Mesenteric fat pad (tissue), 1 donor: ENCODE measurements around the gene PACSIN2. TPM values are rescaled to one million over a fixed set of nuclear protein-coding genes. Genes with fewer than 3 reads are reported as not detected.
"Not testable (repeated sequence)": the region's sequence is repeated elsewhere in the genome, so short reads cannot be mapped to it uniquely, and the experiment has no call there.

Experiments used
- DNase-seq: peaks from one replicate; pipeline ENCODE4 v3.0.0-alpha.2; 2020; ENCODE audit warnings: low spot score
- total RNA-seq: library from RNA; stranded (reverse); fragmentation: NEBNext Ultra II Directional; extraction: Animal tissue kit (Norgen Biotek cat#: 25700); gene quantifications from one replicate; pipeline ENCODE4 v1.2.1, GENCODE V29; 2021
- donor health status: DM: yes; HTN: yes; CAD: no.

PACSIN2 gene
- total RNA-seq, 1 donor from 2014 or later, result 52.2 TPM

DNA sequence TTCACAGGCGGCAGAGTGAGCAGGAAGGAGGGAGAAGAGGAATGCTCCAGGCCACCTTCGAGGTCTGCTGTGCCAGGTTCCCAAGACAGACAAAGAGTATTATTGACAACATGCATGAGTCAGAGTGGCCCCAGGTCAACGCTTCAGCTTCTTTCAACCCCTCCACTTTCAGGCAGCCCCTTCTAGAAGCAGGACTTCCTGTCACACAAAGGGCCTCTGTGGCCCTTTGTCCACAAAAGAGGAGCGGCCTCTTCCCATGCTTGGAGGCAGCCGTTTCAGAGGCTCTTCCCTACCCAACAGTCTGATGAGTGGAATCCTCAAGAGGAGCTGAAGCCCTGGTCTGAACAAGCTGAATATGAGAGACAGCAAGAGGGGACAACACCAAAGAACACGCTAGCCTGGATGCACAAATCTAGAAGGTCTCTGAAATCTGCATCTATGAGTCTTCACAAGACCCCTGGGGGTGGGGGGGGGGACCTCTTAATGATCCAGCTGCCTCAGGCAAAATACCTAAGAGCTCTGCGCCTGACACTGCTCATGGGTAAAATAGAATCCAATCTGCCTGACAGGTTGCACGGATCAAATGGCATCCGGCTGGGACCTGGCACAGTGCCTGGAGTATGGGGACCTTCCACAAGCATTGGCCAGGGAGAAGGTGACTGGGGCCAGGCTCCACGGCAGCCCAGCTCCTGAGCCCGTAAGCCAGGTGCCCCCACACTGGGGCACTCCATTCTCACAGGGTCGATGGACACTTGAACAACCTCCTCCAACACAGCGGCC, 67.5 kb downstream of the PACSIN2 start:
- DNase-seq, result no peak

DNA sequence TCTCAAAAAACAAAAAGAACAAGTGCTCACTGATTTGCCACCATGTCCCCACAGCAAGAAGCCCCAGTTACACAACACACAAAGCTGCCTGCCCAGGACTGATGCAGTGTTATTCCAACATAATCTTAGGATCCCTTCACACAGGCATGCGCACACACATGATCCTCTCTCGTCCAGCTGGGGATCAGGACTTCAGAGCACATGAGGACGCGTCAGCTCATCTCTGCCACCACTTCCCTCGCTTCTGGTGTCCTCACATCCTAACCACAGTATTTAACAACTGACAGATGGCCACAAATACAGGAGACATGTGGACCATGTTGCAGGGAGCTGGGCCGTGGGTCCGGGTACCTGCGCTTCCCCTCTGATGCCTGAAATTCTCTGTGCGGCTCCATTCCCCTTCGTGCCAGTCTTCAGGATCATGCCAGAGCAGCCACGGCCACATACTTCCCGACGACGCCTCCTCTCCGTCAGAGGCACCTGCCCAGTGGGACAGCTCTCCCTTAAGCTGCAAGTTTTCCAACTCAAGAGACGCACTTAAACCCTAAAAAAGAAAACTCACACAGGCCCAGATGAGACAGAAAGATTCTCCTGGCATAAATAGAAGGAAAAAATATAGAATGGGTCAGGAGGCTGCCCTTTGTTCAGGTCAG, 68.3 kb downstream of the PACSIN2 start:
- no peak for DNase-seq

DNA sequence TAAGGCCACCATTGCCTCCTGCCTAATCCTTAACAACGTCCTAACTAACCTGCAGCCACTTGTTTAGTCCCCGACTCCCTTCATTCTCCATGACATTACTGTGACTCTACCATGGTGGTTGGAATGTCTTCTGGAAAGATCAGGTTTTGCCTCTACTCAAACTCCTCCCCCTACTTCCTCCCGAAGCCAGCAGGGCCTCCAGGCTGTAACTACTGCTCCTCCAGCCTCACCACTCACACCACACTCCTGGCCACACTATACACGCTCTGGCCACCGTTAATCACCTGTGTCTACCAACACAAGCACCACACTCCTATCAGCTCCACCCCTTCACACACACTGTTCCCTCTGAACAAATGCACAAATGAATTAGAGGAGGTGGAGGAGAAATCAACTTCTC, 69.2 kb downstream of the PACSIN2 start:
- DNase-seq, result no peak

- DNase-seq, result no peak
Measured at GRCh38 chr22:42945027-42945426, 69.9 kb downstream of the PACSIN2 start.

- DNase-seq, result no peak
Measured at GRCh38 chr22:42944409-42944808, 70.5 kb downstream of the PACSIN2 start.

DNA sequence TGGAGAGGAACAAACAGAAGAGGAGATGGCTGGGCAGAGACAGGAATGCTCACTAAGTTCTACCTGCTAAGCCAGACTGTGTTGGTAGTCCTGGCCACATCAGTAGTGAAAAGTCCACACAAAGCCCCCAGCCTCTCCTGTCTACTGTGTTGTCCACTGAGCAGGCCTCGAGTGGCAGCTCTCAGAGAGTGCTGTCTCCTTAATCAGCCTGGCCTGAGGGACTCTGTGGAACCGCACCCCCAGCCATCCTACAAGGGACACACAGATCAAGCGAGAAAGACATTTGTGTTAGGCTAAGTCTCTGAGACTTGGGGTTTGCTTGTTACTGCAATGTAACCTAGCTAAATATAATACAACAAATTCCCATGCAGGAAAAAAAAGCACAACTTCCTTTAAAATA, 71.0 kb downstream of the PACSIN2 start:
- no peak for DNase-seq

GRCh38 chr22:42942351-42942750, 72.6 kb downstream of the PACSIN2 start:
- DNase-seq, result no peak

DNA sequence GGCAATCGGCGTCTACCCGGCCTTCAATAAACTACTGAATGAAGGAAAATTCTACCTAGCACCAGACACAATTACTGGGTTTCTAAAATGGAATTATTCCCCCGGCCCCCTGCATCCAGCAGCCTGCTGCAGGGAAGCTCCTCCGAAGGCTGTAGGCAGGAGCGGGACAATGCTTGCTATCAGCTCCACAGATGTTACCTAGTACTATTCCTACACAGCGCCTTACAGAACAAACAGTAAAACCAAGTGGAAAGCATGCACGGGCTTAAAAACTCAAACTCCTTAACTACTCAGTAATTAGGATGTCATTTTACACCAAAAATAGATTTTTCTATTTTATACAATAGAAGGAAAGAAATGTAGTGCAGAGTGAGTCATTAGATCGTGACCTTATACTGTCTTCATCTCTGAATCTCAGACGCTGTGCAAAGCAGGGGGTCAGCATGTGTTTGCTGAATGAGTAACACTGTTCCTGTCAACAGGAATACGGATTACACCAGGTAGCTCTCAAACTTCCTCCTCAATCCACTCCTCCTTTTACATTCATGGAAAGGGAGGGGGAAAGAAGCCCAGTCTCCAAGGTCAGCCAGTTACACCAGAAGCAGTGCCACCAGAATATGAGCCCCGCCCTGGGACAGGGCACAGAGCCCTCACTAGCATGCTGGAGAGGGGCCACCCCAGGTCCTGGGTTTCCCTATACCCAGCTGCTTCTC, 74.9 kb downstream of the PACSIN2 start:
- DNase-seq, result no peak

DNA sequence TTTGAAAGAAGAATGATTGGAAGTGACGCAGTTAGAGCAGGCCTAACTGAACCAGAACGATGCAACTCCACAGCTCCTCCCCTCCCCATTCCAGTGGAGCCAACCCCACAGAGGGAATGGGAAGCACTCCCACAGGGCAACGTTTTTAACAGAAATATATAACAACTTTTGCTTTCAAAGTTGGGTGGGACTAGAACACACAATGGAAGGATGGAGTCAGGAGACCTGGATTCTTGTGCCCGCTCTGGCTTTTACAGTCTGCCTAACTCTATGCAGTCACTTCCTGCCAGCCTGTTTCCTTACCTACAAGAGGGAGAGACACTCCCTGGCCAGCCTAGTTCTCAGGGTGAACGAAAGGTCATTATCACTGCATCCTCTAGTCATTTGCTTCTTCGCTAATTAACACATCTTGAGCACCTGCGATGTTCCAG, 75.5 kb downstream of the PACSIN2 start:
- DNase-seq, result no peak

GRCh38 chr22:42938976-42939375, 76.0 kb downstream of the PACSIN2 start:
- DNase-seq, result no peak

- no peak for DNase-seq
Measured at GRCh38 chr22:42938449-42938848, 76.5 kb downstream of the PACSIN2 start.

DNA sequence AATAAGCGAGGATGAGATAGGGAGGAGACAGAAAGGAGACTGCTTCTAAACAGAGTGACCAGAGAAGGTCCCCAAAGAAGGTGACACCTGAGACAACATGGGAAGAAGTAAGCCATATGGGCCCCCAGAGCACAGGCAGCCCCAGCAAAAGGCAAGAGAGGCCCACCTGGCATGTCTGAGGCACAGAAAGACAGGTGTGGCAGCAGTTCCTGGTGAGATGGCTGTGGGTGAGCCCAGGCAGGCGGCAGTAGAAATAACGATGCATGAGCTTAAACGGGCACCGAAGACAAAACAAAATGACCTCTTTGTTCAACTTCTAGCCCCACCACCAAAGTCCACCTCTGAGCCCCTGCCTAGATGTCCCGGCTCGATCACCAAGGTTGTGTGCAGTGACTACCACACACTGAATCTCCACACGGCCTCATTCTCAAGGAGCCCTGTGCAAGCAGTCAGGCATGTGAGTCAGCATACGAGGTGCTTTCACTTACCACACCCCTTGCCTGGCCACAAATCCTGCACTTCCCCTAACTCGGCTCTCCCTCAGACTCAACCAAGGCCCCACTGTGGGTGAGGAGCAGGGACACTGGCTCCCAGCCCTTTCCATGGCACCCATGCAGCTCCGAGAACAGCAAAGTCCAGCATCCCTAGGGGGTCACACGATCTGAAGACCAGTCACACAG, 77.6 kb downstream of the PACSIN2 start:
- DNase-seq, result no peak

DNA sequence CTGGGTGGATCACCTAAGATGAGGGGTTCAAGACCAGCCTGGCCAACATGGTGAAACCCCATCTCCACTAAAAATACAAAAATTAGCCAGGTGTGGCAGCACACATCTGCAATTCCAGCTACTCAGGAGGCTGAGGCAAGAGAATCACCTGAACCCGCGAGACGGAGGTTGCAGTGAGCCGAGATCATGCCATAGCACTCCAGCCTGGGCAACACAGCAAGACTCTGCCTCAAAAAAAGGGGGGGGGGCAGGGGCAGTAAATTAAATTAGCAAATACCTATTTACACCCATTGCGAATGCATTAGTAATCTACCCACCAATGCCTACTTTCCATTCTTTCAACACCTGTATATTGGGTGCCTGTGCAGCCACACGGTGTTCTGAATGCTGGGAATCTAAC, 78.3 kb downstream of the PACSIN2 start:
- DNase-seq, result not testable (repeated sequence)

- no peak for DNase-seq
Measured at GRCh38 chr22:42934338-42934737, 80.6 kb downstream of the PACSIN2 start.

- no peak for DNase-seq
Measured at GRCh38 chr22:42933485-42934091, 81.4 kb downstream of the PACSIN2 start.

DNA sequence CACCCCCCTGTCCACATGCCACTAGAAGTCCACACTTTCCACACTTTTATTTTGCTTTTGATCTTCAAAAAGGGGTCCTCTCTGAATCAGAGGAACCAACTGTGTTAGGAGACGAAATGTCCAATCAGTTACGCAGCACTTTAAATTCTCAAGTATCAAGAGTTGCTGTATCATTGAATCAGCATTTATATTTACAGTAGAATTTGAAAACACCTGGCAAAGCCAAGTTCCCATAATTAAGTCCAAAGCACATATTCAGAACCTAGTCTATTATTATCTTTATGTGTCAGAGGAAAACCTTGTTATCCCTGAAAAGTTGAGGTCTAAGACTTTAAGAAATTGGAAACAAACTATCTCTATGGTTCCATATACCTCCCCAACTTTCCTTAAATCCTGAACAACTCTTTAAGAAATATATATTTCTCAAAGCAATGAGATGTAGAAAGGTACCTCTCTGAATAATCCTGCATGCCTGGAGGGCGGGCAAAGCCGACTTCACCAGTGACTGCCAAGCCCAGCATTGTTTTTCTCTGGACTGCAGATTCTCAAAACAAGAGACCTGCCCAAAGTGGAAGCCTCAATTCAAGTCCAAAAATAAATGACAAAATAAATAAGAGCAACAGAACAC, 82.0 kb downstream of the PACSIN2 start:
- DNase-seq, result peak; percentile 41

DNA sequence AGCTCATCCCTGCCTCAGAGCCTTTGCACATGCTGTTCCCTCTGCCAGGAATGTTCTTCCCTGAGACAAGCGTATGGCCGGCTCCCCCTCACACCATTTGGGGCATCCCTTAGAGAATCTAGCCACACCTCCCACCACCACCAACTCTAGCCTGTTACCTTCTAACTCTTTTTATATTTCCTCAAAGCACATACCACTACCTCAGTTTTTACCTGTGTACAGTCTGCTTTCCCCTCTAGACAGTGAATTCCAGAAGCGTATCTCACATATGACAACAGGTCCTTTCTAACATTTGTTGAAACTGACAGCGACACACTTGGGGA, 82.8 kb downstream of the PACSIN2 start:
- DNase-seq, result no peak

GRCh38 chr22:42931421-42932196, 83.3 kb downstream of the PACSIN2 start:
- peak; percentile 80 for DNase-seq

- peak; percentile 62 for DNase-seq
Measured at GRCh38 chr22:42930810-42931420, 84.0 kb downstream of the PACSIN2 start.

DNA sequence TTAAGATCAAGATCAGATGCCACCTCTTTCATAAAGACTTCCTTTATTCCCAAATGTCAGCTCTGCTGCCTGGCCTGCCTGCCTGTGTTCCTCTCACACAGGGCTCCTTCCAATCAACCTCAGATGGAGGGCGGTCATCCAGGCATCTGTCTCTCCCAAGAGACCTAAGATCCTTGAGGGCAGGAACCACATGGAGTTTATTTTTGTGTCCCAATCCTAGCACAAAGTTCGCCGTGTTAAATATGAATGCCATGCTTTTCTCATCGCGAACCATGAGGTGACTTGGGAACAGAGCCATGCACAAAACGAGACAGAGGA, 85.2 kb downstream of the PACSIN2 start:
- DNase-seq, result no peak
